Activated effector memory CD4-positive, alpha-beta T cell treated with anti-CD3 and anti-CD28 coated beads, Interleukin-2, amount 50 U/mL, for 16 hours (primary cell): ENCODE measurements around the gene SZT2.
A peak's percentile ranks its signal among the peaks of the same experiment; 100 is the strongest.
"Not testable (repeated sequence)": the region's sequence is repeated elsewhere in the genome, so short reads cannot be mapped to it uniquely, and the experiment has no call there.

Experiments
- DNase-seq: peaks from one replicate; pipeline ENCODE4 v3.0.0-alpha.2; 2020

Gene SZT2

DNA sequence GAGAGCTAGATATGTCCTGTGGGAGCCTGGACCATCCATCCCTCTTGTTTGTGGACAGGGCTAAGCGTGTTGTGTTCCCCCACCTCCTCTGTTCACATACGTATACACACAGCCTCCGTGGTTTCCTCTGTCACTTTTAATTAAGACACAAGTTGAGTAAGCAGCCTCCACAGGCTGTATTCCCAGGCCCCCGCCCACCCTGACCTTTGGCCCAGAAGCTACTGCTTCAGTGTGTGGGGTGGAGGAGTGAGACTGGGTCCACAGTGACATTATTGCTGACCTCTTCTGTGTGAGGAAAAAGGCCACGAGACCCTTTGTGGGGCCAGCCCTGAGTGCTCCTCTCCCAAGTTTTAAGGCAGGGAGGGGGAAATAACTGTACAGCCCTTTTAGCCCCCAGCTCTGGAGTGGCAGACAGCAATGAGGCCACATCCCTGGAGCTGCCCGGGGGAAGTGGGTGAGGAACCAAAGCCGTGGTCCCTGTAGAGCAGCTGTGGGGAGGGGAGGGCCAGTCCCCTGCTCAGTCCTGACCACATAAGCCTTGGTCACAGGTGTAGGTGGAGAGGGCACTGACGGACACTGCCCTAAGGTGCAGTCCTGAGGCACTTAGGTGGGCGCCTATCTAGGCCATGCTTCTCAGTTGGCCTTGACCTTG is 26.3 kb upstream of the SZT2 start:
- DNase-seq = no peak

DNA sequence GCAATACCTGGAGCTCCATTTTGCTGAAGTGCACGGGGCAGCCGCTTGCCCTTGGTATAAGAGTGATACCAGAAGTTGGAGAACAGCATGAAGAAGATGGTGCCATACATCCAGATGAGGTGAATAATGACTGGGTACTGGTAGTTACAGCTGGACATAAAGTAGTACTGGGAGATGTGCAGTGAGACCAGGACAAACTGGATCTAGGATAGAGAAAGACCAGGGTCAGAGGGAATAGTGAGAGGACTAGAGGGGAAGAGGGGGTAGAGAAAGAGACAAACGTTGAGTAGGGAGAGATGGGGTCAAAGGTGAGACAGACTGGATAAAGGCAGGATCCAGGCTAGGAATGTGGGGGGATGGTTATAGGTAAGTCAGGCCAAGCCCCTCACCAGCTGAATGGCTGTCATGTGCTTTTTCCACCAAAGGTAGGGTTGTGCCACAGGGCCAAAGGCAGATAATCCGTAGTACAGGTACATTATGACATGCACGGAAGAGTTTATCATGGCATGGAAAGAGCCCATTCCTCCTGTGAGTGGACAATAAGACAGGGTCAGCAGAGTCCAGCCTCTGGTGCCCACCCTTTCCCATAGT is 25.7 kb upstream of the SZT2 start:
- no peak for DNase-seq

DNA sequence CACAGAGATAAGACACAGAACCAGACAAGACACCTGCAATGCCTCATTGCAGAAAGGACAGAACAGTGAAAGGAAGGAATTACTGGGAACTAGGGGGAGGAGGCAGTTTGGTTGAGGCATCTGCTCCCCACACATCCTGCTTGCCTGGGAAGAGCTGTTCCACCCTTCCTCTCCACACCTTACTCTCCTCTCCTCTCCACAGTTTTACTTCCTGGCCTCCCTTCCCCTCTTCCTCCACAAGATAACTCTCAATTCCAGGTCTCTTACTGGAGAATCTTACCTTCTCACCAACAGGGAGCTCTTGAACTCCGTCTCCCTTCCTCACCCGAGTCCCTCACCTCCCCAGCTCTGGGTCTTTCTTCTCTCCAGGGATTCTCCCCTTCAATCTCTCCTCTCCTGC is 24.0 kb upstream of the SZT2 start:
- no peak for DNase-seq

DNA sequence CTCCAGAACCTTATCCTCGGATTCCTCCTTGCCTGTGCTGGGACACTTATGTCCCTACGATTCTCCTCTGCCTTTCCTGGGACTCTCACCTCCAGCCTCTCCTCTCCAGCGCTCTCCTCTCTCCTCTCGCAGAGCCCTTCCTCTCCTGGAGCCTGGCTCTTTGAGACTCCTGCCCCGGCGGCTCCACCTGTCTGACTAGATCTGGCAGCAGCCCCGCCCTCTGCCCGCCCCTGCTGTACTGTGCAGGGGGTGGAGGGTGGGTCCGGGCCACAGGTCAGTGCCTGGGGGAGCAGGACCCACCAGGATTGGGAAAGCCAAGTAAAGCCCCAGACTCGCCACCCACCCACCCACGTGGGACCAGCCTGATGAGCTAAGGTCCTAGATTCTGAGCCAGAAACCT is 23.5 kb upstream of the SZT2 start:
- peak; percentile 66 for DNase-seq

DNA sequence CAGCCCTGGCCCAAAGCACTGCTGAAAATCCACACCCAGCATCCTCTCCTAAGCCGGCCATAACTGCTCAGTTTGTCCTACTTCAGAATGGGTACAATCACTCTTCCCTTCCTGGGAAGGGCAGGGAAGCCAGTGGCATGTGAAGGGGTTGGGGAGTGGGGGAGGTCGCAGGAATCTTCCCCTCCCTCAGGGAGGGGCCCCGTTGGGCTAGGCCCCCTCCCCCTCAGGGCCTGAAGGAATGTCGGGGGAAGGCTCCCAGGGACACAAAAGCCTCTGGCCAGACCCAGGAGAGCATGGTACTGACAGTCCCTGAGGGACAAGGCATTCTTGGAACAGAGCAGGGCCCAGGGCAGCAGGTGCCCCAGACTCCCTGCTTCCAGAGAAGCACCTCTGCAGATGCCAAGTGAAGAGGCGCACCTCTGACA is 23.1 kb upstream of the SZT2 start:
- DNase-seq = no peak

DNA sequence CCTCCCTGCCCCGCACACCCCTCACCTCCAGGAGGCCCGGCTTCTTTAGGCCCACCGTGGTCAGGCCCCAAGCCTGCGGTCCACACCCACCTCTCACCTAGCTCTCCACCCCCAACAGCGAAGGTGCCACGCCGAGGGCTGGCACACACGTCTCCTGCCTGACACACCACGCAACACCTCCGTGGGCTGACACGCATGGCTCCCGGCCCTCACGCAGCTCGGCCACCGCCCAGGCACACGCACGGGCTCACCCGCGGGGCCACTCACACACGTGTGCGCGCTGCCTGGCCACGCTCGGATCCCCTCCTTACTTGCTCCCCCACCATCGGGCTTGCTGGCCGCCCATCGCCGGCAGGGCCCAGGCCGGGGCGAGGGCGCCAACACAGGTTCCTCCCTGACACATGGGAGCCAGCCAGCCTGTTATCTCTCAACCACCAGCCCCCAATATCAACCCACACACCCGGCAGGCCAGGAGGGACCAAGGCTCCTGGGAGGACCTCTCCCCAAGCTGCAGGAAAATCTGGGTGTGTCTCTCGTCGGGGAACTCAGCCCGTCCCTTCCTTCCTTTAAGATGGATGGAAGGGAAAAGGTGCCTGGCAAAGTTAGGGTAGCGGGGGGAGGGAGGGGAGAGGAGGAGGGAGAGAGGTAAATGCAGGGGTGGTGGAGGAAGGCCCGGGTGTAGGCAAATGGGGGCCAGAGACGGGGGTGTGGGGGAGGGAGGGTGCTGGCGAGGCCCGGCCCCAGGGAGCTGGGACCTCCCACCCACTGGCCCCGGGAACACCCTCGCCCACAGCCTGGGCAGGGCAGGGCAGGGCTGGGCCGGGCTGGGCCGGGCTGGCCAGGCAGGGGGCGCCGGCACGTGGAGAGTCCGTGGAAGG is 22.4 kb upstream of the SZT2 start:
- DNase-seq = peak; percentile 80

DNA sequence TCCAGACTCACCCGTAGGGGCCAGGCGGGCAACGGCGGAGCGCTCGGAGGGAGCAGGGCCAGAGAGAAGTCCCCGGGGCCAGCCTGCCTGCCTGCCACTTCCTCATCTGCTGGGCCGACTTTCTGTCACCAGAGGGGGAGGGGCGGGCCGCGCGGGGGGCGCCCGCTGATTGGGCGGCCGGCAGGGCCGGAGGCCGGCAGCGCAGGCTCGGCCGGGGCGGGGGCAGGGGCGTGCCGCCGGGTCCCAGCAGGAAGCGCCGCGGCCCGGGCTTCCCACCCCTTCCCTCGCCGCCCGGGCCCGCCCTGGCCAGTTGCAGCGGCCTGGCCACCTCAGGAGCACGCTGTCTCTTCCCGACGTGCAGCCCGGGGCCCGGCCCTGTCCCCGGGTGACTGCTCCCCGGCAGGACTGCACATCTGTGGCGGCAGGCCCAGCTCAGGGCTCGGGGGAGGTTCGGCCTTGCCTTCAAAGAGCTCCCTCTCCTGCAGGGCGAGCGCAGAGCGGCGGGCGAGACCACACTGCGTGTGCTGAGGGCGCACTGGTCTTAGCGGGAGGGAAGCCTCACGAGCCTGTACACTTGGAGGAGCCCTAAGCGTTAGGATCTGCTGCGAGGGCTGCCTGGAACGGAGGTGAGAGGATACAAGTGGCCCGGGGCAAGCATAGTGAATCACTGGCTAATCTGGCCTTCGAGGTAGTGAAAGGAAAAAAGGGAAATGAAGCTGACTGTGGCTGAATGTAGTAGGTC is 21.6 kb upstream of the SZT2 start, which contains the start of gene ELOVL1:
Gene ELOVL1, minus strand, starts transcription at position 108 of the 742 bp plus-strand sequence. CDS start 2,402 bp downstream, outside the sequence.
- peak; percentile 95 for DNase-seq

DNA sequence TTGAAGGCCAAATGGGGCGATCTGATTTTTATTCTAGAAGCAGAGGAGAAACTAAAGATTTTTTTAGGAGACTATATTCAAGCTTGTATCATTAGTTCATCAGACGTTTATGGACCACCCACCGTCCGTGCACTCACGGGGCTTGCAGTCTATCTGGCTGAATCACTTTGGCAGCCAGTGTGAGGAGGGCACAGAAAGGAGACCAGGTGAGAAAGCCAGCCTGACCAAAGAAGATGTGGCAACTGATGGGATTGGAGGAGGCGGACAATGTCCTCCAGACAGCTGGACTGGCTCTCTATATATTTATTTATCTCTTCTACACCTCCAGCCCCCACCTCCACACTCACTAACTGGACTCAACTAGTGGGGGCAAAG is 21.1 kb upstream of the SZT2 start:
- no peak for DNase-seq

DNA sequence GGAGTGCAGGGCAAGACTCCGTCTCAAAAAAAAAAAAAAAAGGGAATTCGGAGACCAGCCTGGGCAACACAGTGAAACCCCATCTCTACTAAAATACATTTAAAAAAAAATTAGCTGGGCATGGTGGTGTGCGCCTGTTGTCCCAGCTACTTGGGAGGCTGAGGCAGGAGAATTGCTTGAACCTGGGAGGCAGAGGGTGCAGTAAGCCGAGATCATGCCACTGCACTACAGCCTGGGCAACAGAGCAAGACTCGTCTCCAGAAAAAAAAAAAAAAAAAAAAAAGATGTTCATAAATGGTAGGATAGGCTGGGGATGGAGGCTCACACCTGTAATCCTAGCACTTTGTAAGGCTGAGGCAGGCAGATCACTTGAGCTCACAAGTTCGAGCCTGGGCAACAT is 19.9 kb upstream of the SZT2 start:
- DNase-seq = not testable (repeated sequence)

DNA sequence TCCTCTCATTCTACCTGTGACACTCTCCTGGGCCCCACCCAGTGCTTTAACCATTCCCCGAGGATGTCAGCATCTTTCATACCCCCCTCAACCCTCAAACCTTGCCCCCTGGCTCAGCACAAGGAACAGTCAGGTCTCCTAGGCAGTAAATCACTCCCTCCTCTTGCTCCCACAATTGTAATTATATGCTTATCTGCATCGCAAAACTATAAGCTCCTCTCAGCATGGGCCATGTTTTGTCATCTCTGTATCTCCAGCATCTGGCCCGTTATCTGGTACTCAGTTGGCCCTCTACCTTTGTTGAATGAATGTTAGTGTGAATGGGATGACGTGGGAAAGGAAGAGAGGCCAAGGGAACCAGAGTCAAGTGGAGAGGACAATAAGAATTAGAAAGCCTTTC is 19.1 kb upstream of the SZT2 start:
- DNase-seq = no peak

DNA sequence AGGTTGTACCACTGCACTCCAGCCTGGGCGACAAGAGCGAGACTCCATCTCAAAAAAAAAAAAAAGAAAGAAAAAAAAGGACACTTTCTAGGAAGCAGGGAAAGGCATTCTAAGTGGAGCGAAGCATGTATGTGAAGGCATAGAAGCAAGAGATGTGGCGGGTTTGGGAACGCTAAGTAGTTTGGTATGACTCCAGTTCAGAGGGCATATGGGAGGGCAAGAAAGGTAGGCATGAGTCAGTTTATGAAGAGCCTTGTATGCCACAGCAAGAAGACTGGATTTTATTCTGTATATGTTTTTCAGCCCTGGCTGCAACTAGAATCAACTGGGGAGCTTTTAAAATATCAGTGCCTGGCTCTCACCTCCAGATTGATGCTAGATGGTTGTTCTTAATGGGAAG is 17.5 kb upstream of the SZT2 start:
- no peak for DNase-seq

DNA sequence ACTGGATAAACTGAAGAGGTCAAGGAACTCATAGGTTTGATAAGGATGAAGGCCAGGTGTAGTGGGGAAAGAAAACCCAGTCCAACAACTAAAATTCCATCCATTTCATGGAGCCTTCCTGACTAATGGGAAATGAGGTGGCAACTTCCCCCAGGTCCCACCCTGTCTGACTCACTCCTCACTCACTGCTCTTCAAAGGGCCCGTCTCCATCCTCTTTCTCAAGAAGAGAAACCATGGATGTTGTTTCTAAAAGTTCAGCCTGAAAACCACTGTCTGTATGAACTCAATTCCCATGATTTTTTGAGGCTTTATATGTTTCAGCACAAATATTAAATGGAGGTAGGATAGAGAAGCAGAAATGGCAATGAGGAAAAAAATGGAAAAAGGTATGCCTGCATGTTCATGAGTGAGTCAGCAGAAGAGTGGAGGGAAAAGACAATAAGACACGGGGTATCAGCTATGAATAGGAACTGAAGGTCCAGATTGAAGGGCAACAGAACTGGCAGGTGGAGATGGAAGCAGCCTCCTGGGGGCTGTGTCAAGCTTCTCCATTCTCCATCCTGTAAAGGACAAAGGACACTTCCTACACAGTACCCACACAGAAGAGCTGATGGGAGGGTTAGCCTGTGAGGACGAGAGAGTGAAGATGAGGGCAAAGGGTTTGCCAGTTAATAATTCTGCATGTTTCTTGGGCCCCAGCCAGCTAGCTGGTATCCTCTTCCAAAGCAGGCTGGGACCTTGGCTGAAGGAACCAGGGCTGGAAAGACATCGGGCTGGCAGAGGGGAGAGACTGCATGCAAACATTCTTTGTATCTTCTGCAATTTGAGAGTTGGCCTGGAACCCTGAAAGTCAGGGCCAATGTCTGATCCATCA is 16.4 kb upstream of the SZT2 start:
- no peak for DNase-seq

DNA sequence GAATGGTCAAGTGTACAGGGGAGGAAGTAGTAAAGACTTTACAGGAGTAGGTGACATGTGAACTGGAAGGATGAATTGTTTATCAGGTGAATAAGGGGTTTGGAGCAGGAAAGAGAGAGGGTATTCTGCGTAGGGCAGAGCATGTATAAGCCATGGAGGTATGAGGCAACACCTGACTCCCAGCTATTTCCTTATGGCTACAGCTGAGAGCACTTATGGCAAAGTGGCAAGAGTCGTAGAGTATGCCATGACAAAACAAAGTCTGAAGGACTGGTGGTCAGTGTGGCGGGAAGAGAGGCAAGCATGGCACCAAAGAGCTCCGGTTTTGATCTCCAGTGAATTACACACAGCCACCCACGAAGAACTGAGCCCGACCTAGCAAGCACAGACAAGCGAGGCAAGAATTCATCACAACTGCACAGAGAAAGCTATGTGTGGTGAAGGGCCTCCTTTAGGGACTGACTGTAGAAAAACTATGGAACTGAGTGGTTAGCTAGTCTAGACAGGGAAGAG is 12.9 kb upstream of the SZT2 start:
- no peak for DNase-seq

DNA sequence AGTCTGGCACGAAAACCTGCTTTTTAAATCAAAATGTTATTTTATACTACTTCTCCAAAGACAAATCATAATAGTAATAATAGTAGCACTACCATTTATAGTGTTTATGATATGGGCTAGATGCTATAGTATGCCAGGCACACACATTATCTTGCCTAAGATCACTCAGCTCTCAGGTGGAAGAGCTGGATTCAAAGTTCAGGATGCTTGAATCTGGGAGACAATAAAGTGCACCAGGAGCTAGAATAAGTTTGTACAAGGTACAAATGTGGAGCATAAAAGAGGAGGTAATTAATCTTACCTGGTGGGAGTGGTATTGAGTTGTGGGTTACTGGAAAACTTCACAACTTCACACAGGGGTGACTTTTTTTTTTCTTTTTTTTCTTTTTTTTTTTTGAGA is 11.9 kb upstream of the SZT2 start:
- DNase-seq = no peak

DNA sequence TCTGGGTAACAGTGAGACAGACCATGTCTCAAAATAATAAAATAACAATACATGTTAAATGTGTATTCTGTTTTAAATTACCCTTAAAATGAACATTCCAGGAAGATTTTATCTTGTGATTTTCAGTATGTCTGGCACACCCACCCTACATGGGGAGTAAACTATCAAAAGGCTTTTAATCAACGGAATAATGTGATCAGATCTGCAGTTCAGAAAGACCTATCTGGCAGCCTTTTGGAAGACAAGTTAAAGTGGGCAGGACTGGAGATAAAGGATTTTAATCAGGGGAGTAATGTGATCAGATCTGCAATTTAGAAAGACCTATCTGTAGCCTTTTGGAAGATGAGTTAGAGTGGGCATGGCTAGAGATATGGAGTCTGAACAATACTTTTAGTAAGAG is 10.2 kb upstream of the SZT2 start:
- no peak for DNase-seq

DNA sequence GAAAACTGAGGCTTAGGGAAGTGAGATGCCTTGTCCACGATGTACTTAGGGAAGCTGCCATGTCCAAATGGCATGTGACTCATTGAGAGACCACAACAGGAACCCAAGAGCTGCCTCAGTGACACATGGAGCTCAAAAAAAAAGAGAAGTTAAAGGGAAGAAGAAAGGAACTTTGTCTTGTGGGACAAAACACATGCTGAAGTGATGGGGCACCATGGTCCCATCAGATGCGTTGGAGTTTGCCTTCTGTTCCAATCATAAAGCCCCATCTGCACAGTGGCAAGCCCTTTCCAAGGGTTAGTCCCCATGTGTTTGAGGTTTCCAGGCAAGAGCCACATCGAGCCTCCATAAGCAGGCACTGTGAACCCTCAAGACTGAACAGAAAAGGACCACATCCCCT is 8.1 kb upstream of the SZT2 start:
- no peak for DNase-seq

DNA sequence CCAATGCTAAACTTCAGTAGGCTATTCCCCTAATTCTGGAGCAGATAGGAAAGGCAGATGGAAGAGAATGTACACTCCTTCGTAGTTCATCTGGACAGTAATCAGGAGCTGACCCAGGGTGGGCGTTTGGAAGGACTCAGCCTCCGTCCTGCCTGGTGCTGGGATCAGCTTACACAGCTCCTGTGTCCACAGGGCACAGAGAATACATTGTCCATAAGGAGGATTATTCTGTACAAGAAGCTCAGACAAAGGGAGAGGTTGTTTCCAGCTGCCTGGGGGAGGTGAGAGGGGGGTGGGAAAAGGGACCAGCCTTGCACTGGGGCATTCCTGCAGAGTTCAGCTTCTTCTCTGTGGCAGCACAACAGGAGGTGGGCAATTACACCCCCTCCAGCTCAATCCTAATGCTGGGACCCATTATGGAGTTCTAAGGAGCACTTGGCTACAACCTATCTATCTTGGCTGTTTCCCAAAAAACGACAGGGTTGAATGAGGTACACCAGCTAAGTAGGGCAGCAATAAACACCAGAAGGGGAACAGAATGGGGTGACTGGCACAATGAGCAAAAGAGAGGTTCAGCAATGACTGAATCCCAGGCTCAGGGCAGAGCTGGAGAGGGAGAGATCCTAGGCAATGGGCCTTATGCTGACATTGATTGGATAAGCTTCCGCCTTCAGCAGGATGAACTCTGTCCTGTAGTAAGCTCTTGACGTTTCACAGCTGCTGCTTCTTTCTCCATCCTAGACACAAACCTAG is 7.5 kb upstream of the SZT2 start:
- DNase-seq = no peak

DNA sequence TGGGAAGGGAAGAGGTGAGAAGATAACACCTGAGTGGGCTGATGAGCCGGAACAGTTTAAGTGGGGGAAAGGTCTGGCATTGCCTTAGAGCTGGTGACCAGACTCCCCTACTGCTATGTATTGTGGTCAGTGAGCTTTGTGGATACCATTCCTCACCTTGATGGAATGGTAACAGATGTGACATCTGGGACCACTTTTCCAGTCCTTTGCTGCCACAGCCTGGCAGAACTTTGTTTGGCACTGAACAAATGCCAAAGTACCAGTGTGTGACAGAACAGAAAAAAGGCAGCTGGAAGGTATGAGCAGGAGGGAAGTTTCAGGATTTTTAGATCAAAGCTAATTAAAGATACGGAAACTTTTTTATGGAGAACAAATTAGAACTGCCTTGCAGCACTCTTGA is 6.2 kb upstream of the SZT2 start:
- no peak for DNase-seq

DNA sequence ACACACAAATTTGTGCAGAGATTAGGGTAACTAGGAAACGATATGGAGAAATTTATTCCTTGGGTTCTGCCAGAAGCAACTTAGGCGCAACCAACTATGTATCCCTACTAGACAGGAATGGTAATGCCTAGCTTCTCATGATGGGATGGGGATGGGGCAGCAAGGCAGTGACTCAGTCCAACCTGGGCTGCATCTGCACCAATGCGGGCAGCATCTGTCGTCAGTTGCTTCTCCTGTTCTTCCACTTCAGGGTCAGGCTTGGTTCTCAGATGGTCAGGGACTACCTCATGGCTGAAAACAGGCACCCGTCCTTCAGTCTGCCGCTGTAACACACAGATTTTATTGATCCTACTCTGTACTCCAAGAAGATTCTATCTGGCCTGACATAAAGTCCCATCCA is 3.0 kb upstream of the SZT2 start:
- DNase-seq = no peak

DNA sequence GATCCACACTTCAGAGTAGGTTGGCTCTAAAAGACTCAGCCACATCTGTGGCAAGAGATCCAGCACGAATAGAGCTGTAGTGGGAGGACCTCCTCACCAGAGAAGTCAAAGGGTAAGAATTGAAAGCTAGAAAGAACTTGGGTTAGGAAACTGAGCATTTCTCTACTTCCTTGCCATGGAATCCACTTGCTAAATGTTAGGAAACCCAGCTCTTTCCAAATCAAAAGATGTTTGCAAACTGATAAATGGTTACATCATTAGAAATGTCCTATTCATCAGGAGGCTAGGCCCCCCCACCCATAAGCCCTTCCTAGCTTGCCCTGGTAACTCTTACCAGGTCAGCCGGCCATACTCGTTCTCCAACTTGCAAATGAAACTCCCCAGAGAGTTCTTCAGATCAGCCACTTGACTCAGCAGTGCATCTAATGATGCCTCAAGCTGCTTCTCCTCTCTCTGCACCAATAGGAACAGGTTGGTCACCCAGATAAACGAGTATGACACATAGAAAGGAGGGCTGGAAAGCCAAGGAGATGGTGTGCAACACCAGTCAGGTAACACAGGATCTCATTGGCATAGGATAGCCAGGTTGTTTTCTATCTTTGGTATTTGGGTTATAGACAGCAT is 1.6 kb upstream of the SZT2 start:
- no peak for DNase-seq

DNA sequence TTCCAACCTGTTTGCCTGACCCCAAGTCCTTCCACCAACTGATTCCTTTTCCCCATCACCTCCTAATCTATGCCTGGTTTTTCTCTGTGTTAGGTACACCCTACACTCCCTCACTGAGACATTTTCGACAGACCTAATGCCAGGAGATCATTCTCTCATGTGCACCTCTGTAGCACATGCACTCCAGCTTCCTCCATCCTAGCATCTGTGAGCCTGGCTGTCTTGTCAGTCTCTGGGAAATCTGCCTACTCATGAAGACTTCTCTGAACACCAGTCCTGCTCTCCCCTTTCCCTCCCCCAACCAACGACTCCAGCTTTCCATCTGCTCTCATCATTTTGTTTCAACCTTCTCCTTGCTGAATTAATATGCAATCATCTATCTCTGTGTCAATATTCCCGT is 1.1 kb upstream of the SZT2 start:
- no peak for DNase-seq
